Neutrophil (primary cell): Measurements from ENCODE around the gene AKAP6.

Source experiments
- H3K27ac ChIP-seq: fragments of 200-600 bp; sonication (generic); 2 replicates; pipeline ENCODE4 v1.5.1; 2016; ENCODE audit warnings: mild to moderate bottlenecking, moderate library complexity
- H3K27me3 ChIP-seq: fragments of 200-600 bp; sonication (generic); 2 replicates; pipeline ENCODE4 v1.6.0; 2016; ENCODE audit warnings: mild to moderate bottlenecking
- H3K36me3 ChIP-seq: fragments of 200-600 bp; sonication (generic); 2 replicates; pipeline ENCODE4 v1.5.1; 2017
- H3K4me1 ChIP-seq, 2 experiments: fragments of 200-600 bp in 1 of 2; sonication (generic) in 1 of 2; 1 replicate in 1 of 2; 2 replicates in 1 of 2; pipeline versions ENCODE4 v1.5.1 to v1.6.1; 2013 to 2016; ENCODE audit warnings: low read depth in 1 of 2, low read length in 1 of 2, mild to moderate bottlenecking in 1 of 2, moderate library complexity in 1 of 2; ENCODE audit not compliant: control insufficient read depth in 1 of 2, insufficient read depth in 1 of 2
- H3K4me3 ChIP-seq, 2 experiments: fragments of 200-600 bp in 1 of 2; sonication (generic) in 1 of 2; 1 replicate in 1 of 2; 2 replicates in 1 of 2; pipeline ENCODE4 v1.5.1; 2013 to 2016; ENCODE audit warnings: low read depth in 1 of 2, low read length in 1 of 2, mild to moderate bottlenecking in 1 of 2, moderate library complexity in 1 of 2
- H3K9me3 ChIP-seq: fragments of 200-600 bp; sonication (generic); 2 replicates; pipeline ENCODE4 v1.5.1; 2016
- TF ChIP-seq, protein P1 (sequence below): fragments of 200-600 bp; sonication (generic); IDR thresholded peaks from 2 replicates; pipeline ENCODE4 v1.5.1; 2016; ENCODE audit warnings: antibody characterized with exemption

The AKAP6 gene

DNA sequence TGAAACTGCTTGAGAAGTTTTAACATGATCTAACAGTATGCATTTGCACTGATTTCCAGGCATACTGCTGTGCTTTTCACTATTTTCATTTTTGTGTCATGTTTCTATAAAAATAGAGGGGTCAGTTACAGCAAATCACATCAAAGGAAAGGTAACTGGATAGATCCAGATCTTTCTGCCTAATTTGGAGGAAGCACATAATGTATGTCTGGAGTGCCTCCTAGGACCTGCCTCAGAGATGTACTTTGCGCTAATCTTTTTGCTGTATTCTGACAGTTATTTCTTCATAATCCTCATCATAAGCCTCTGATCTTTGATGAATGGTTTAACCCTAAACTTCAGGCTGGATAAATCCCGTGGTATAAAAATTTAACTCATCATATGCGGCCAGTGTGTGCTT lies 498.4 kb downstream of the AKAP6 start:
- no peak overlapping the region for H3K4me3 ChIP-seq
- no peaks in the 10 kb centered on the region for H3K36me3 ChIP-seq
- TF ChIP-seq, protein P1, sequence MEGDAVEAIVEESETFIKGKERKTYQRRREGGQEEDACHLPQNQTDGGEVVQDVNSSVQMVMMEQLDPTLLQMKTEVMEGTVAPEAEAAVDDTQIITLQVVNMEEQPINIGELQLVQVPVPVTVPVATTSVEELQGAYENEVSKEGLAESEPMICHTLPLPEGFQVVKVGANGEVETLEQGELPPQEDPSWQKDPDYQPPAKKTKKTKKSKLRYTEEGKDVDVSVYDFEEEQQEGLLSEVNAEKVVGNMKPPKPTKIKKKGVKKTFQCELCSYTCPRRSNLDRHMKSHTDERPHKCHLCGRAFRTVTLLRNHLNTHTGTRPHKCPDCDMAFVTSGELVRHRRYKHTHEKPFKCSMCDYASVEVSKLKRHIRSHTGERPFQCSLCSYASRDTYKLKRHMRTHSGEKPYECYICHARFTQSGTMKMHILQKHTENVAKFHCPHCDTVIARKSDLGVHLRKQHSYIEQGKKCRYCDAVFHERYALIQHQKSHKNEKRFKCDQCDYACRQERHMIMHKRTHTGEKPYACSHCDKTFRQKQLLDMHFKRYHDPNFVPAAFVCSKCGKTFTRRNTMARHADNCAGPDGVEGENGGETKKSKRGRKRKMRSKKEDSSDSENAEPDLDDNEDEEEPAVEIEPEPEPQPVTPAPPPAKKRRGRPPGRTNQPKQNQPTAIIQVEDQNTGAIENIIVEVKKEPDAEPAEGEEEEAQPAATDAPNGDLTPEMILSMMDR: no peak
- H3K4me1 ChIP-seq: no peaks in the 10 kb centered on the region
- H3K27me3 ChIP-seq: no peaks in the 10 kb centered on the region
- no peak overlapping the region for H3K27ac ChIP-seq
- no peaks in the 10 kb centered on the region for H3K9me3 ChIP-seq

GRCh38 chr14:32835924-32836323 lies 506.8 kb downstream of the AKAP6 start:
- TF ChIP-seq, protein P1: no peak
- Histone ChIP-seq H3K4me3 (no peak overlapping the region), H3K36me3 (no peaks in the 10 kb centered on the region), H3K4me1 (no peaks in the 10 kb centered on the region), H3K27ac (no peak overlapping the region), H3K27me3 (no peaks in the 10 kb centered on the region), H3K9me3 (no peaks in the 10 kb centered on the region)

GRCh38 chr14:32841698-32842097 lies 512.6 kb downstream of the AKAP6 start:
- TF ChIP-seq, protein P1: no peak
- no peaks in the 10 kb centered on the region for H3K27me3 ChIP-seq
- H3K9me3 ChIP-seq: no peaks in the 10 kb centered on the region
- H3K4me3 ChIP-seq: no peak overlapping the region
- no peaks in the 10 kb centered on the region for H3K4me1 ChIP-seq
- H3K27ac ChIP-seq: no peak overlapping the region
- no peaks in the 10 kb centered on the region for H3K36me3 ChIP-seq

DNA sequence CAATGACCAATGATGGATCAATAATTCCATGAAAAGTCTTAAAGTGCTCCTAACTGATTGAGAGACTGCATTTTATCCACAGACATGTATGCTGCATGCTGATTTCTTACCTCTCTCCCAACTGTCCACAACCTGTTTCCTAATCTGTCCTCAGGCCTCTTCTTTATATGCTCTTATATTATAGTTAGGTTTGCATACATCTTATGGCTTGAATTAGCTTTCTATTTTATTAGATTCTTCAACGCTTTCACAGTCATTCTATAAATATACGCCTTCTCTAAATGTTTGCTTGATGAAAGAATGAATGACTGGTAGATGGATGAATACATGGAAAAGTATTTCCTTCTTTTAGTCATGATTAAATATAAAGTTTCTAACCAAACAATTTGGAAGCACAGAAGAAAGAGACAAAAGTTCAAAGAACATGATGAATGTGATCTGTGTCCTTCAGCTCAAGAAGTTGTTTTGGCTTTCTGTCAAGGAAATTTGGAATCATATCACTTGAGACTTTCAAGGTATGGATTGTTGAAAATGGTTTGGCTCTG lies 517.8 kb downstream of the AKAP6 start:
- no peak overlapping the region for H3K4me3 ChIP-seq
- no peaks in the 10 kb centered on the region for H3K27me3 ChIP-seq
- H3K4me1 ChIP-seq: no peaks in the 10 kb centered on the region
- no peaks in the 10 kb centered on the region for H3K9me3 ChIP-seq
- no peak overlapping the region for H3K27ac ChIP-seq
- TF ChIP-seq, protein P1: no peak
- H3K36me3 ChIP-seq: no peaks in the 10 kb centered on the region

- Histone ChIP-seq H3K4me3 (no peak overlapping the region), H3K4me1 (no peaks in the 10 kb centered on the region), H3K9me3 (no peaks in the 10 kb centered on the region), H3K27ac (no peak overlapping the region), H3K36me3 (no peaks in the 10 kb centered on the region), H3K27me3 (no peaks in the 10 kb centered on the region)
- TF ChIP-seq, protein P1: no peak
These were observed 518.8 kb downstream of the AKAP6 start for GRCh38 chr14:32847867-32848266.
